OCI-LY3 (cell line): ENCODE measurements around the gene GTF2H3.

ENCODE experiments used
- EZH2phosphoT487 ChIP-seq: fragments of 200-600 bp; shearing (Covaris generic); IDR thresholded peaks from 2 replicates; pipeline ENCODE4 v1.6.1; 2018; ENCODE audit warnings: antibody characterized with exemption, mixed run types, low read depth
- TF ChIP-seq, protein P1 (sequence below): fragments of 200-600, 300-600 bp; sonication (generic); IDR thresholded peaks from 2 replicates; pipeline ENCODE4 v1.5.1; 2014; ENCODE audit warnings: antibody characterized with exemption, low read length, low read depth

DNA sequence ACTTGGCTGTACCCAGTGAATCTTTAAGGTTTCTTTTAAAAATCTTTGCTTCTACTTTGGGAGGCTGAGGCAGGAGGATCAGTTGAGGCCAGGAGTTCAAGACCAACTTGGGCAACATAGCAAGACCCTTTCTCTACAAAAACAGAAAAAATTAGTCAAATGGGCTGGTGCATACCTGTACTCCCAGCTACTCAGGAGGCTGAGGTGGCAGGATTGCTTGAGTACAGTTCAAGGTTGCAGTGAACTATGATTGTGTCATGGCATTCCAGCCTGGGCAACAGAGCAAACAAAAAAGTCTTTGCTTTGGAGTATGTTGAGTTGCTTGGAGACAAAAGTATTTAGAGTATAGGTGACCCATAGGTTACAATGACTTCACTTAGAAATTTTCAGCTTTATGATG lies 37.9 kb upstream of the GTF2H3 start:
- TF ChIP-seq, protein P1, sequence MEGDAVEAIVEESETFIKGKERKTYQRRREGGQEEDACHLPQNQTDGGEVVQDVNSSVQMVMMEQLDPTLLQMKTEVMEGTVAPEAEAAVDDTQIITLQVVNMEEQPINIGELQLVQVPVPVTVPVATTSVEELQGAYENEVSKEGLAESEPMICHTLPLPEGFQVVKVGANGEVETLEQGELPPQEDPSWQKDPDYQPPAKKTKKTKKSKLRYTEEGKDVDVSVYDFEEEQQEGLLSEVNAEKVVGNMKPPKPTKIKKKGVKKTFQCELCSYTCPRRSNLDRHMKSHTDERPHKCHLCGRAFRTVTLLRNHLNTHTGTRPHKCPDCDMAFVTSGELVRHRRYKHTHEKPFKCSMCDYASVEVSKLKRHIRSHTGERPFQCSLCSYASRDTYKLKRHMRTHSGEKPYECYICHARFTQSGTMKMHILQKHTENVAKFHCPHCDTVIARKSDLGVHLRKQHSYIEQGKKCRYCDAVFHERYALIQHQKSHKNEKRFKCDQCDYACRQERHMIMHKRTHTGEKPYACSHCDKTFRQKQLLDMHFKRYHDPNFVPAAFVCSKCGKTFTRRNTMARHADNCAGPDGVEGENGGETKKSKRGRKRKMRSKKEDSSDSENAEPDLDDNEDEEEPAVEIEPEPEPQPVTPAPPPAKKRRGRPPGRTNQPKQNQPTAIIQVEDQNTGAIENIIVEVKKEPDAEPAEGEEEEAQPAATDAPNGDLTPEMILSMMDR = no peak
- no peak for TF ChIP-seq EZH2phosphoT487
